Nephron (organoid): ENCODE measurements around the gene ASCC2.
"Not testable (repeated sequence)": the region's sequence is repeated elsewhere in the genome, so short reads cannot be mapped to it uniquely, and the experiment has no call there.

Source experiments
- H3K27ac Mint-ChIP-seq, 3 experiments: 2 replicates each; pipeline ENCODE4 v1.8.0; 2020; ENCODE audit warnings: mixed read lengths in 3 of 3, mild to moderate bottlenecking in 2 of 3, moderate library complexity in 1 of 3
- H3K27me3 Mint-ChIP-seq: 2 replicates; pipeline ENCODE4 v1.8.0; 2021; ENCODE audit warnings: low read depth, mild to moderate bottlenecking, moderate library complexity, mixed read lengths
- H3K36me3 Mint-ChIP-seq: 2 replicates; pipeline ENCODE4 v1.8.0; 2020; ENCODE audit warnings: low read depth, mixed read lengths
- H3K4me1 Mint-ChIP-seq: 2 replicates; pipeline ENCODE4 v1.8.0; 2020; ENCODE audit warnings: mixed read lengths
- H3K4me3 Mint-ChIP-seq, 3 experiments: 2 replicates each; pipeline ENCODE4 v1.8.0; 2020; ENCODE audit warnings: mild to moderate bottlenecking in 3 of 3, mixed read lengths in 3 of 3, moderate library complexity in 2 of 3
- H3K9me3 Mint-ChIP-seq: 2 replicates; pipeline ENCODE4 v1.8.0; 2020; ENCODE audit warnings: mixed read lengths
- TF ChIP-seq, protein P1 (sequence below), 3 experiments: fragments of 200-600 bp; sonication (generic); IDR thresholded peaks; one replicate each; pipeline ENCODE4 v1.5.0; 2021; ENCODE audit warnings: antibody characterized with exemption in 3 of 3; ENCODE audit not compliant: unreplicated experiment in 3 of 3

The ASCC2 gene

DNA sequence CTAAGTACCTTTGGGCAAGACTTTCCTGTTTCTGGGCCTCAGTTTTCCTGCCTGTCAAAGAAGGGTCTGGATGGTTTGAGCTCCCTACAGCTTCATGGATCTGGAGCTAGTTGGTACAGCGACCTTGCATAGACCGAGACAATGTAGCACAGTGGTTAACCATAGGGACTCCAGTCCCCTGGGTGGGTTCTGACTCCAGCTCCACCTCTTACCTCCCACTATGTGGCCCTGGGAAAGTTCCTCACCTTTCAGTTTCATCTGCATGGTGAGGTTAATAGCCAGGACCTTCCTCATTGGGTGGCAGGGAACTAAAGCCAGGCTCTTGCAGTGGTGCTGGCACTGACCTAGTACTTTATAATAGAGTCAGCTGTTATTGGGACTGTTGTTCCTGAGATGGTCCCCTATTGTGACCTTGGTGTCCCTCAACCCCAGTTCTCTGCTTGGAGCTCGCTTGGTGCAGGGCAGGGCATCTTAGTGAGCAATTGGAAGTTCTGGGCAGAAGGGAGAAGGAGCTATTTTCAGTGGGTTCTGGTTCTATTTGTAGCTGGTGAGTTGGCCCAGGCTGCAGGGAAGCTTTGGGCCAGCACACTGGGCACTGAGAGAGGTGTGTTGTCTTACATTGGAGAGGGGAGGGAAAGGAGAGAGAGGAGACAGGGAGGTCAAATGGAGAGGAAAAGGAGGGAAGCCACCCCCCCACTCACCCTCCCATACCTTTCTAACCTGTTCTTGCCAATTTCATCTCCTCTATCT lies 34.2 kb upstream of the ASCC2 start:
- no peak overlapping the region for H3K4me3 Mint-ChIP-seq
- H3K27me3 Mint-ChIP-seq: peaks cover 15% of the 10 kb centered on the region
- TF ChIP-seq, protein P1, sequence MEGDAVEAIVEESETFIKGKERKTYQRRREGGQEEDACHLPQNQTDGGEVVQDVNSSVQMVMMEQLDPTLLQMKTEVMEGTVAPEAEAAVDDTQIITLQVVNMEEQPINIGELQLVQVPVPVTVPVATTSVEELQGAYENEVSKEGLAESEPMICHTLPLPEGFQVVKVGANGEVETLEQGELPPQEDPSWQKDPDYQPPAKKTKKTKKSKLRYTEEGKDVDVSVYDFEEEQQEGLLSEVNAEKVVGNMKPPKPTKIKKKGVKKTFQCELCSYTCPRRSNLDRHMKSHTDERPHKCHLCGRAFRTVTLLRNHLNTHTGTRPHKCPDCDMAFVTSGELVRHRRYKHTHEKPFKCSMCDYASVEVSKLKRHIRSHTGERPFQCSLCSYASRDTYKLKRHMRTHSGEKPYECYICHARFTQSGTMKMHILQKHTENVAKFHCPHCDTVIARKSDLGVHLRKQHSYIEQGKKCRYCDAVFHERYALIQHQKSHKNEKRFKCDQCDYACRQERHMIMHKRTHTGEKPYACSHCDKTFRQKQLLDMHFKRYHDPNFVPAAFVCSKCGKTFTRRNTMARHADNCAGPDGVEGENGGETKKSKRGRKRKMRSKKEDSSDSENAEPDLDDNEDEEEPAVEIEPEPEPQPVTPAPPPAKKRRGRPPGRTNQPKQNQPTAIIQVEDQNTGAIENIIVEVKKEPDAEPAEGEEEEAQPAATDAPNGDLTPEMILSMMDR (IDR thresholded peaks at IDR 0.05; ENCODE audit: unreplicated experiment in 3 of 3): no peak
- peaks cover 19% of the 10 kb centered on the region for H3K4me1 Mint-ChIP-seq
- peaks cover 2% of the 10 kb centered on the region for H3K9me3 Mint-ChIP-seq
- peak overlapping the region; percentile 28 to 81 (median 70) for H3K27ac Mint-ChIP-seq
- no peaks in the 10 kb centered on the region for H3K36me3 Mint-ChIP-seq

- no peaks in the 10 kb centered on the region for H3K36me3 Mint-ChIP-seq
- H3K4me1 Mint-ChIP-seq: peaks cover 19% of the 10 kb centered on the region
- H3K9me3 Mint-ChIP-seq: peaks cover 2% of the 10 kb centered on the region
- peak overlapping the region; percentile 2 to 31 (median 8) for H3K4me3 Mint-ChIP-seq
- peaks cover 16% of the 10 kb centered on the region for H3K27me3 Mint-ChIP-seq
- TF ChIP-seq, protein P1 (IDR thresholded peaks at IDR 0.05; ENCODE audit: unreplicated experiment in 3 of 3): no peak
- peak overlapping the region; percentile 28 to 81 (median 70) for H3K27ac Mint-ChIP-seq
These were observed 33.6 kb upstream of the ASCC2 start for GRCh38 chr22:29871684-29872083.

- Mint-ChIP-seq H3K36me3 (no peaks in the 10 kb centered on the region), H3K27ac (peak overlapping the region in 1 of 3 experiments; percentile 24), H3K9me3 (peaks cover 2% of the 10 kb centered on the region), H3K27me3 (peaks cover 19% of the 10 kb centered on the region), H3K4me1 (peaks cover 19% of the 10 kb centered on the region), H3K4me3 (no peak overlapping the region)
- TF ChIP-seq, protein P1 (IDR thresholded peaks at IDR 0.05; ENCODE audit: unreplicated experiment in 3 of 3): no peak
These were observed 32.5 kb upstream of the ASCC2 start for GRCh38 chr22:29870574-29870973.

- no peak overlapping the region for H3K4me3 Mint-ChIP-seq
- no peaks in the 10 kb centered on the region for H3K9me3 Mint-ChIP-seq
- H3K36me3 Mint-ChIP-seq: no peaks in the 10 kb centered on the region
- H3K27me3 Mint-ChIP-seq: peaks cover 15% of the 10 kb centered on the region
- H3K27ac Mint-ChIP-seq: no peak overlapping the region
- TF ChIP-seq, protein P1 (IDR thresholded peaks at IDR 0.05; ENCODE audit: unreplicated experiment in 3 of 3): no peak
- H3K4me1 Mint-ChIP-seq: peaks cover 19% of the 10 kb centered on the region
These were observed 29.8 kb upstream of the ASCC2 start for GRCh38 chr22:29867851-29868250.

- TF ChIP-seq, protein P1 (IDR thresholded peaks at IDR 0.05; ENCODE audit: unreplicated experiment in 3 of 3): no peak
- Mint-ChIP-seq H3K9me3 (no peaks in the 10 kb centered on the region), H3K4me3 (no peak overlapping the region), H3K36me3 (no peaks in the 10 kb centered on the region), H3K27me3 (peaks cover 11% of the 10 kb centered on the region), H3K27ac (no peak overlapping the region), H3K4me1 (peaks cover 16% of the 10 kb centered on the region)
These were observed 29.2 kb upstream of the ASCC2 start for GRCh38 chr22:29867260-29867659.

DNA sequence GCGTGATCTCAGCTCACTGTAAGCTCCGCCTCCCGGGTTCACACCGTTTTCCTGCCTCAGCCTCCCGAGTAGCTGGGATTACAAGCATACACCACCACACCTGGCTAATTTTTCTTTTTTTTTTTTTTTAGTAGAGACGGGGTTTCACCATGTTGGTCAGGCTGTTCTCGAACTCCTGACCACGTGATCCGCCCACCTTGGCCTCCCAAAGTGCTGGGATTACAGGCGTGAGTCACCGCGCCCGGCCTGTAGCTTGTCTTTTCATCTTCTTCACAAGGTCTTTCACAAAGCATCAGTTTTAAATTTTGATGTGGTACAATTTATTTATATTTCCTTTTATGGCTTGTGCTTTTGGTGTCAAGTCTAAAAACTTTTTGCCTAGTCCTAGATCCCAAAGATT lies 27.5 kb upstream of the ASCC2 start:
- not testable (repeated sequence) for H3K4me3 Mint-ChIP-seq, H3K9me3 Mint-ChIP-seq, H3K4me1 Mint-ChIP-seq, H3K27ac Mint-ChIP-seq, H3K27me3 Mint-ChIP-seq, H3K36me3 Mint-ChIP-seq
